Fibroblast of mammary gland (primary cell): ENCODE results near the gene VEPH1.

Experiments
- DNase-seq: peaks from one replicate; pipeline ENCODE4 v3.0.0-alpha.2; 2010; ENCODE audit warnings: low read depth
- H3K4me3 ChIP-seq: 2 replicates; pipeline ENCODE4 v1.5.1; 2011; ENCODE audit warnings: low read depth, mild to moderate bottlenecking, low read length, moderate library complexity; ENCODE audit not compliant: control insufficient read depth
- CTCF ChIP-seq: conservative IDR thresholded peaks from 2 replicates; pipeline ENCODE4 v1.5.1; 2011; ENCODE audit warnings: low read depth, low read length, inconsistent platforms; ENCODE audit not compliant: control insufficient read depth, insufficient read depth

VEPH1 gene

DNA sequence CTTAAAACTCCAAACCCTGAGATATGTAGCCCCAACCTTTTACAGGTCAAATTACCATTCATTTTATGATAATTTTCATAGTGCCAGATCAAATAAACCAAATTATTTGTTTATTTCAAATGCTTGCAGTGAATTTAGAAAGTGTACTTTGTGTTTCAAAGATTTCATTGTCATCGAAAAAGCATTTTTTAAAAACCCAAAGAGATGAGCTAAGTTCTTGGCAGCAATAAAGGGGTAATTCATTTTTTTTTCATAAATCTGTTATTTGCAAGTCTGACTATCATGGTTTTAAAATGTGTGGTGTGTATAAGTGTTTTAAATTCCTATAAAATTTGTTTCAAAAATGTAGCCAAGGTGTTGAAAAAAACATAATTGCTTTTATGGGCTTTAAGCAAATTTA lies 49.4 kb downstream of the VEPH1 start:
- H3K4me3 ChIP-seq: no peak overlapping the region
- no peak for TF ChIP-seq CTCF
- DNase-seq: no peak

- DNase-seq: no peak
- no peak overlapping the region for H3K4me3 ChIP-seq
- TF ChIP-seq CTCF: no peak
Measured at GRCh38 chr3:157452097-157452496, 51.1 kb downstream of the VEPH1 start.

GRCh38 chr3:157447026-157447694 lies 56.1 kb downstream of the VEPH1 start:
- peak; percentile 76 for DNase-seq
- TF ChIP-seq CTCF: peak; percentile 83
- H3K4me3 ChIP-seq: no peak overlapping the region

- peak; percentile 88 for DNase-seq
- no peak overlapping the region for H3K4me3 ChIP-seq
- no peak for TF ChIP-seq CTCF
Measured at GRCh38 chr3:157445857-157446256, 57.4 kb downstream of the VEPH1 start.

DNA sequence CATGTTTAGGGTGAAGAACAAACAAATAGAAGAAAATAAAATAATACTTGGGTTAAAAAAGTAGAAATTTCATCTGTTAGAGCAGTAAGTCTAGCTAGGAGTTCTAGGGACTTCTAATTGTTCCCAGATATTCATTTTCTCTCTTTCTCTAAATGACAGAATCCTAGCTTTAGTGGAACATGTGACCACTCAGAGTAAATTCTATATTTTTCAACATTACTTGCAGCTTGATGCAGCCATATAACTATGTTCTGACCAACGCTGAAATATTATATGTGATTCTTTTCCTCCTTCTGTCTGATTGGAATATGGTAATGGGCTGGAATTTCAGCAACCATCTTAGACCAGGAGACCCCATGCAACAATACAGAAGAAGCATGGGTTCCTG lies 58.4 kb downstream of the VEPH1 start:
- no peak overlapping the region for H3K4me3 ChIP-seq
- no peak for TF ChIP-seq CTCF
- peak; percentile 48 for DNase-seq

DNA sequence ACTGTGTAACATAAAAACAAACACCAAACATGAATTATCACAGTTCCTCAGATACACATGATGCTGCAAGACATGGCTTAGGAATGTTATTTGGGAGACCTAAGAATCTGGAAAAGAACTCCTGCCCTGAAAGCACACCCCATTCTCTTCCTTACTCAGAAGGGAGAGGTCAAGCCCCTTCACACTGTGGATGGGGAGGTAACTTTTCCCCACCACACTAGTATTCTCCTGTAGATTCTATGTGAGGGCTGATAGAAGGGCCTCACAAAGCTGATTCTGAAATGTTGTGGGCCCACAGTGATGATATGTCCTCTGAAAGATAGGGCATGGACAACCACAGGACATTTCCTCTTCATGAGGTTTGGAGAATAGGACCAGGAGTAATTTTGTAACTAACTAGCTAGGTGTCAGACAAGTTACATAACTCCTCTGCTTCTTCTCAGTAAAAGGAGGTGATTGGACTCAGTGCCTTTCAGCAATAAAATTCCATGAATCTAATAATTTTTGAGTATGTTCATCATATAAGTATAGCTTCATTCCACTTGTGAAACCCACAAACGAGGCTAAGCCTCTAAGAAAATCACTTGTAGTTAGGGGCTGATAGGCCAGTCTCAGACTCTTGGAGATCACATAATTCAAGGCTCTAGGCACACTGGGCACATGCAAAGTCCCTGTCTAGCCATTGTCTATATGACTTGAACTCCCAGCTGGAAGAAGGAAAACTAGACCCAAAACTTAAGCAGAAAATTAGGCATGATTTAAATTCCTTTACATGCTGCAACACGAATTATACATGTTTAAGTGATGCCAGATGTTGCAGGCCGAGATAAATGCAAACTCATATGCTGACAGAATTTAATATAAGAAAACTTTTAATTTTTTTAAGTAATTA lies 59.1 kb downstream of the VEPH1 start:
- peak; percentile 78 for DNase-seq
- TF ChIP-seq CTCF: no peak
- no peak overlapping the region for H3K4me3 ChIP-seq
